HG03575 (cell line): ENCODE measurements around the gene MSI2.

ENCODE experiments used
- ATAC-seq: cut with Tn5 transposase; IDR thresholded peaks from one replicate; pipeline ENCODE4 v1.9.1; 2021; ENCODE audit not compliant: unreplicated experiment, insufficient number of reproducible peaks, low FRiP score; ENCODE audit errors: extremely low read depth

MSI2 gene

DNA sequence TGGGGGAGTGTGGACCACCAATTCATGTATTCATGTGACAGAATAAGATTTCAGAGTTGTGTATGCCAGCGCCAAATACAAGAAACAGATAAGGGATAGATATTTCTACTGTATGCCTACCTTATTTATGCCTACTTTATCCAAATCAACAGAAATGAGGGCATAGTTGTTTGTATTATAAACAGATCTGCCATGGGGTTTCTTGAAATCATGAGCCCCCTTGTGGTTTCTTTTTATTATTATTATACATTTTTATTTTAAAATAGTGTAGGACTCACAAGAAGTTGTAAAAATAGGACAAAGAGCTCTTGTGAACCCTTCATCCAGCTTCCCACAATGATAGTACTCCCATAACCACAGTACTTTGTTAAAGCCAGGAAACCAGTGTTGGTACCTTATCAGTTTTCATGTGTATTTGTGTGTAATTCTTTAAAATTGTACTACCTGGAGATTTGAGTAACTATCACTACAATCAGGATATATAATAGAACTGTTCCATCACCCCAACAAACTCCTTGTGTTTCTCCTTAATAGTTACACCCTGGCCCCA is 259.4 kb downstream of the MSI2 start:
- no peak for ATAC-seq

DNA sequence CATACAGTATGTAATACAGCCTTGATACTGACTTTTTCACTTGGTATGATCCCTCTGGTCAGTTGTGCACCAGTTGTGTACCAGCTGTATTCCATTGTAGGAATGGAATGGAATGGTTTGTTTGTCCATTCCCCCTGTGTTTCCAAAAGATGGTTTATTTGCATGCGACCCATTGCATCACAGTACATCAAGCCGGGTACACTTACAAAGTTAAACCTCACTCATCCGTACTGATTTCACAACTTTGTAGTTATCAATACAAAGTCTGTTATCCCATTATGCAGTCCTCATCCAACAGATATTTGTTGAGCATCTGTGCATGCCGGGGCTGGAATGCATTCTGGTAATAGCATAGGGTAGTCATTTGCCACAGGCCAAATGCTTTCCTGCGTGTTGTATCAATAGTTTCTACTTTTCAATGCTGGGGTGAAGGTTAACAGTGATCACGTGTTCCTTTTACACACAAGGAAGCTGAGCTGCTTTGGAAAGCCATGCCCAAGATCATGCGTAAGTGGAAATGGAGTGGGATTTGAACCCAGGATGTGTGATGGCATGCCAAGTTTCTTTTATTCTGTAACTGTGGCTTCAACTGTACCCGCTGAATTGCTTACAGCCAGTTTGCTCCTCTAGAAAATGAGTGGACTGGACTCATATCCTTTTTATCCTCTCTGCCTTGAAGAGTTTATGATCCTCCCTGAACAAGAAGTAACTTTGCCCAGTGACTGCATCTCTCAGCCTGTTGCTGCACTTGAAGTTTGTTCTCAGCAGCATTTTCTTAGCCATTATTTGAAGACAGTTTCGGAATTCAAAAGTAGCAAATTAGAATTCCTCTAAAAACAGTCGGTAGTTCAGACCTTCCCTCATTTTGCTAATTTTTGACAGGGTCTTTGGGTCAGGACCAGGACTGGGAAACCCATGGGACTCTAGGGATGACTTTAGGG is 260.2 kb downstream of the MSI2 start:
- no peak for ATAC-seq

DNA sequence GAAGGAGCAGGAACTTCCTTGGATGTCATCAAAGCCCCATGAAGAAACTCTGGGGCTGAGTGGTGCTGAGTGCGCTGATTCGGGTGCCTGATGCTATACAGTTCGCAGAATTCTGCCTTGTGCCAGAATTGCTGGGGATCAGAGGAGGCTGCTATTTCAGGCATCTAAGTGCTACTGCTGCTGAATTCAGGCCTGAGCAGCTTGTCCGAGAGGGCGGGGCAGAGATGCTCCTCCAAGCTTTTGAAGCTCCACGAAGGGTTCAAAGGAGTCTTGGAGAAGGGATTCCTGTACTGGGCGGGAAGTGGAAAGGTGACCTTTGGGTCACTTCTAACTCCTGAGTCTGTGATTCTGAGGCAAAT is 260.9 kb downstream of the MSI2 start:
- ATAC-seq, result no peak

DNA sequence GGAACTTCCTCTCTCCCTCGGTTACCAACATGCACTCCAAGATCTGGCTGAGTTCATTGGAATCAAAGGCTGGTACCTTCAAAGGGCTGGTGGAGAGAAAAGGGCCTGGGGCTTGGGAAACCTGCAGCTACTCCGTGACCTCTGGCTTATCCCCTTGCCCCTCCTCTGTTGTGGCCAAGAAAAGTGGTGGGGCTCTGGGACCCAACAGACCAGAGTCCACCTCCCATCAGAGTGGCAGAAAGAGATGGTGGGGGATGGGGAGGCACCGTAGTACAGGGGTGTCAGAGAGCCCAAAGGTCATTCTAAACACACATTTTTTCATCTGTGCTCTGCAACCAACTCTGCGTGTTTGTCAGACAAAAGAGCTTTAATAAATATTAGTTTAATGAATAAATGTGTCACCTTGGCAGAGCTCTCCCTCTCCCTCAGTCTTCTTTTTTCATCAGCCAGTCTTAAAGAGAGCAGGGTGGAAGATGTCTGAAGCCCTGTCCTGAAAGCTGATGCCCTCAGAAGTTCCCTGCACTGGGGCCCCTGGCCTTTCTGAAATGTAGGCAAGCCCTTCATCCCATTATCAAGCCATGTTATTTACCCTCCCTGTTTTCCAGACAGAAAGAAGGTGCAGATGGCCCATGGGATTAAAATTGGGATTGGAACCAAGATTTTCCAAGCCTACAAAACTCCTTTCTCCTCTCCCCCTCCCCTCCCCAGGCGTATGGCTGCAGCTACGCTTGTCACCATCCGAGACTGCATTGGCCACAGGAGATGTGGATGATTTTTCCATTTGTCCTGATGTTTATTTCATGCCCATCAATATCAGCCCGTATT is 261.5 kb downstream of the MSI2 start:
- ATAC-seq, result no peak

DNA sequence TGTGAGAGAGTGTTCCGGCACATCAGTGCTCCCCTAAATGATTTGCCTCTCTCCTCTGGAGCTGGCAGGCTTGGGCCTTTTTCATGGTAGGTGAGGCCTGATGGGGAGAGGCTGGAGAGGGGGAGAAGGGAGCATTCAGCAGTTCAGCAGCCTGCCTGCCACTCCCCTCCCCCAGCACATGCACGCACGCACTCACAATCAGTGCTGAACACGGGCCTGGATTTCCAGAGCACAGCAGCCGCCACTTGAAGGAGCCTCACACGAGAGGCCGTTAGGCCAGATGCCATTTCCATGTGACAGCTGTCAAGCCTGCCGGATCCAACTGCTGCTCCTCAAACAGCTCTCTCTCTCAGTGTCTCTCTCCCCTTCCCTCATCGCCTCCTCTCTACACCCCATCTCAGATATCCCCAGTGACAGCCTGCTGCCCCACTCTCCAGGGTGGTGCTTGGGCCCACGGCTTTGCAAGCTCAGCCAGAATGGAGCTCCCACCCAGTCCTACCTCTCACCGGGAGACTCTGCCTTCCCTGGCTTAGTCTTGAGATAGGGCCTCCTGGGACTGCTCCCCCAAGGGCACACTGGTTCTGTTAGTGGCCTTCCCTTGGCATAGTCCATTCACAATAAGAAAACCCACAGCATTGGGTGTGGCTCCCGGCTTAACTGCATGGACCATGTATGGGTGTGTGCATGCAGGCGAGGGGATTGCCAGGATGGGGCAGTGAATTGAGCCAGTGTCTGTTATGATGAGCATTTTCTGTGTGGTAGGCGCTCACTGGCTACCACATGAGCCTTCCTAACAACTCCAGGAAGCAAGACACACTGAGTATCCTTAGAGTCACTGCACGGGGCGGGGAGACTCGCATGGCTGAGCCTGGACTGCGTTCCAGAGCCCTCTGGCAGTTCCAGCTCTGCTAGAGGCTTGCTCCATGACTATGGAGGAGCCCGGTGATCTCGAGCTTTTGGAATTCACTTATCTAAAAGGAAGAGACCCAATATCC is 262.6 kb downstream of the MSI2 start:
- no peak for ATAC-seq

DNA sequence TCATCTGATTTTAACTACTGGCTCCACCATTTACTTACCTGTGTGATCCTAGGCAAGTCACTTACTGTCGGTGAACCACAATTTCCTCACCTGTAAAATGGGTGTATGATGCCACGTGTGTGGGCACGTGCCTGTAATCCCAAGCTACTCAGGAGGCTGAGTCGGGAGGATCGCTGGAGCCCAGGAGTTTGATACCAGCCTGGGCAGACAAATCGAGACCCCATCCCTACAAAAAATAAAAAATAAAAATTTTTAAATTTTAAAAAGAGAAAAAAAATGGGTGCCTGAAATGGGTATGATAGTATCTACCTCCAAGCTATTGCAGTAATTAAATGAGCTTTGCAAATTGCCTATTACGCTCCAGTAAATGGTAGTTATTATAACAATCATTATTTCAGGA is 263.5 kb downstream of the MSI2 start:
- ATAC-seq, result no peak

DNA sequence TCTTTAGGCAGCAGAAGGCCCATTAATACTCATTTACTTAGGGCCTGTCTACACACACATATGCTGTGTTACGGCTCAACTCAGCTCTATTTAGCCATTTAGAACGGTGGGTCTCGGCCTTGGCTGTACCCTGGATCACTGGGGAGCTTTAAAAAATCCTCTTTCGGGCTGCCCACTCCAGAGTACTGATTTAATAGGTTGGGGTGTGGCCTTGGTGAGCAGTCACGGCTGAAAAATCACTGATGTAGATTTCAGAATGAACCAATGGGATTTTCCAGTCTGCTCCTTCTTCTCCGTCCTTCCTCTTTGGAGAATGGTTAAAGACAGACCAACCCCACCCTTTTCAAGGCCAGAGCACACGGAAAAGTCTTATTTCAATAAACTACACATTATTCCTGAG is 265.3 kb downstream of the MSI2 start:
- no peak for ATAC-seq

DNA sequence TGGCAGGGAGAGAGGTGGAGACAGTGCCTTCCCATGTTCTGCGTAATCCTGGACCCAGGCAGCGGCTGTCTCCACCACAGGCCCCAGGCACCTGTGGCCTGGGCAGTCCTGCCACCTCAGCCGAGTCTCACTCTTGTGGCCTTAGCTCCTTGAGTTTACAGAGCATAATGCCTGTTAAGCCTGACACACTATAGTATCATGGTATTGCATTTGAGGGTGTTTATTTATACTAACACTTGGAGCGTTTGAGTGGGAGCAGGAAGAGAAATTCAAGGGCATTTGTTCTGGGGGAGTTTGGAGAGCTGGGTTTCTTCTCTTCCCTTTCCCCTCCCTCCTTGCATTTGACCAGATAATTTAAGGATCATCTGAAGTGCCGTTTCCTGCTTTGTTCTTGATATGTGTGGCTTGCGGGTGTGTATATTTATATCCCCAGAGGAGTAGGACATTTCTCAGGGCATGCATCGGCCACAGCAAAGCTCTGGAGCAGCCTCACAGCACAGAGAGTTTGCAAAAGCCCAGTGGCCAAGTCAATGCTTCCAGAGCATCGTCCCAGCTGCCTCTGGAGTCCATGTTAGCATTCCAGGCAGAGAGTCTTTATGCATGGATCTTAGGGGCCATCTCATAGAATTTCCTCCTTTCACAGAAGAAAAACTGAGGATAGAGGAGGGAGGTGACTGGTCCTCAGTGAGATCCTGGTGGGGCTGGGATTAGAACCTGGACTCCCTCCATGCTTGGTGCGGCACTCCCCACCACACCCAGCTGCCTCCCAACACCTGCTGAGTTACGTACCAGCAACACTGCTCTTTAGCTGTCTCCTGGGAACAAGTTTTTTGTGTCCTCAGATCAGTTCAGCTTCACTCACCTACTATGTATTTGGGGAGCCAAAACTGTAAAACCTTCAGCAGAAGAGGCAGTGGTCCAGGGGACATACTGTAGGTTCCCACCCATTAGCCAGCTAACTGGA is 266.0 kb downstream of the MSI2 start:
- ATAC-seq, result no peak

DNA sequence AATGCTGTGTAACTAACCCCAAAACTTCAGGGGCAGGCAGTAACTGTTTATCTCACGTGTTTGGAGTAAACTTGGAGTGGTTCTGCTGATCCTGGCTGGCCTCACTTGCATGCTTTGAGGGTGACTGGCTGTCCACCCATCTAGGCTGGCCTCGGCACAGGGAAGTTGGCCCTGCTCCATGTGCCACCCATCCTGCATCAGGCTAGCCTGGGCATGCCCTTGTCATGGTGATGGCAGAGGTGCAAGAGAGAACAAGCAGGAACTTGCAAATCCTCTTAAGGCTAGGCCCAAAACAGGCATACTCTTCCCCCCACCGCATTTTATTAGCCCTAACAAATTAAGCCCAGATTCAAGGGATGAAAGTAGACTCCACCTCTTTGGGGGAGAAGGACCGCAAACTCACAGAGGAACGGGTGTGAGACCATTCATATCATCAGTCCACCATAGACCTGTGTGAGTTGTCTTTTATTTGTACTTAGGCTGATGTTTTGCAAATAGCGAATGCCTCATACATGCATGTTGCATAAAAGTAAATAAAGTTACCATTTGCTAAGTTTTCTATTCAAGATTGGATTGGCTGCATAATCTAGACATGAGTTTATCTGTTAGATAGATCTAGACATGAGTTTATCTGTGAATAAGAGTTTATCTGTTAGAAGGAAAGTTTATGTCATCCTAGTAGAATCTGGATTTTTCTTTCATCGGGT is 267.8 kb downstream of the MSI2 start:
- no peak for ATAC-seq

DNA sequence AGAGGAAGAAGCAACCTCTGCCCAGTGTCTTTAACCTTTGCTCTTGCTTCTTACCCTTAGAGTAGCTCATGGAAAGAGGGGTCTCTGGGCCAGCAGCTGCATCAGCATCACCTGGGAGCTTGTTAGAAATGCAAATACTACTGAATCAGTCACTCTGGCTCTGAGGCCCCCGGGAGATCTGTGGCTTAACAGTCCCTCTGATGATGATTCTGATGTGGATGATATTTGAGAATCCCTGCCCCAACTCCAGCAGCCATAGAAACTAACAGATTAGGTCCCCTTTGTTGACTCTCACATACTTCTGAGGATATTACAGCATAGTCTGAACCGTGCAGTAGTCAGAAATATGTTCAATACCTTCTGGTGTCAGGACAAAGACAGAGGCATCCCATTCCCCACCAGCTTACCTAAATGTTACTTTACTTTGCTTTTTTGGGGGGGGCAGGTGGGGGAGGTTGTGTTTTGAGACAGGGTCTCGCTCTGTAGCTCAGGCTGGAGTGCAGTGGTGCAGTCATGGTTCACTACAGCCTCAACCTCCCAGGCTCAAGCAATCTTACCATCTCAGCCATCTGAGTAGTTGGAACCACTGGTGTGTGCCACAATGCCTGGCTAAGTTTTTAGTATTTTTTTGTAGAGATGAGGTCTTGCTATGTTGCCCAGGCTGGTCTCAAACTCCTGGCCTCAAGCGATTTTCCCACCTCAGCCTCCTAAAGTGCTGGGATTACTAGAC is 268.7 kb downstream of the MSI2 start:
- ATAC-seq, result no peak

DNA sequence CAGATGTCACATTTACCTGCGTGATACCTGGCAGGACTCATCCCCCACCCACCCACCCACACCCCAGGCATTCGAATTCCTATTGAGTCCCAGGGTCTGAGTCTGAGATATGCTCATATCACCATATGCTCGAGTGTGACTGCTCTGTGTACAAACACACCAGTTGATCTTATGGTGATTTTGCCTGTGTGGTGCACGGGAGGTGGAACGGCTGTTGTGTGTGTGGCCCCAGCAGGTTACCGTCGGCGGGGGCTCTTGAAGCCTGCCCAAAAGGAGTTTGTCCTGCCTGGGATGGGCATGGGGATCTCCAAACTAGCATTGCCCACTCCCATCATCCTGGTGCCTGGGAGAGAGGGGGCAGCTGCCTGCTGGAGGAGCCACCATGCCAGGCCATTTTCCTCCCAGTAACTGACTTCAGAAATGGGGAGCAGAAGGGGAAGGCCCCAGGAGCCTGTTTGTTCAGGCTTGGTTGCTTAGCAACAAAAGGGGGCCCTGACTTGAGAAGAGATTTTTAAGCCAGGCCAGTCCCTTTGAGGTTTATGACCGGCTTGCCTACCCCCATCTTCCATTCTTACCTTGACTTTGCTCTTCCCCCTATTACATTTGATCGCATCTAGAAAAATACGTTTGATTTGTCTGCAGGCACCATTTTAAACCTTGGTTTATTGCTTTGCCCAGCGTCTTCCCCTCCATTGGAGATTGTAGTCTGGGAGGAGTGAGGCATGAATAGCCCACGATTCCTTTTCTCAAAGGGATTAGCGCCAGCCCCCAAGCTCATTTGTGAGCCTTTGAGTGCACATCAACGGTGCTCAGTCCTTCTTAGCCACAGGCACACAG is 271.1 kb downstream of the MSI2 start:
- ATAC-seq, result no peak

DNA sequence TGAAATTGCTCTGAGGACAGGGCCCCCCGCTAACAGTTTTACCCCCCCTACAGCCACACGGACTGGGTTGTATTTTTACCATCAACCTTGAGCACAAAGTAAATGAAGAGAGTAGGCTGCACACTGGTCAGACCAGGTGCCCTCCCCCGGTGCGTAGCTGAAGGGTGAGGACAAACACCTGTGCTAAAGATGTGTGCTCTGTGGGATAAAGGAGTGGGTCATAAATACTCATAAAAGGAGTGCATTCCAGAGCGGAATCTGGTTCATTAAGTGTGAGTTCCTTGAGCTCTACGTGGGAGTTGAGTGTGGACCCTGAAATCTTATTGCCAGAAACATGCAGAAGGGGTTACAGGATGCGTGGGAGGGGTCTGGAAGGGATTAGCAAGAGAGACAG is 271.7 kb downstream of the MSI2 start:
- ATAC-seq, result no peak

DNA sequence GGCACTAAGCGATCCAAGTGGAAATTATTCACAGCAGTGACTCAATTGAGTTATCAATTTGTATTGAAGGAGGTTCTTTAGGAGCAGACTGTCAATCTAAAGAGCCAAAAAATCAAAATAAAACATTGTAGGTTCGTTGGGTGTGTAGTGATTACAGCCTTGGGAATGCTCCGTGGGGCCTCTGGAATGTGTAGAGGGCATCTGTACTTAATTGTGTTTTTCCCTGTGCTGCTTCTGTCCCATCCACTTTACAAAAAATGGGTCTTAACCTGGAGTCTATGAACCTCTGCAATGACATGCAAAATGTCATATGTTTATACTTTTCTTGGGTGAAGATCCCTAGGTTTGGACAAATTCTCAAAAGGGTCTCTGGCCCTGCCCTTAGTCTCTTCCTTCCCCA is 273.7 kb downstream of the MSI2 start:
- ATAC-seq, result no peak

DNA sequence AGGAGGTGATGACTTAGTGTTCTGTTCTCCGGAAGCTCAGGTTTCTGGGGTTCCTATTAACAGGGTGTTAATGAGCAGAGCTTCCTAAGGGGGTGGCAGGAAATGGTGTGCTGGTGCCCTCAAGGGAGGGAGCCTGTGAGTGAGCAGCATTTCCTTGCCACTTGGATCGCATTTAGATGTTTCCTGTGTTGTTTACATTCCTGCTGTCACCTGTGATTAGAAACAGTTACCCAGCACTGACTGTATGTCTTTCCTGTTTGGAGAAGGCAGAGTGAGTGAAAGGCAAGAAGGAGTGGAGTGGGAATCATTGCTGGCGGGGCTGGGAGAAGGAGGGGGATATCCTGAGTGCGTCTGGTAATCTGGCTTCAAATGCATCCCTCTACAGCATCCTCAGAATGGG is 274.2 kb downstream of the MSI2 start:
- no peak for ATAC-seq

DNA sequence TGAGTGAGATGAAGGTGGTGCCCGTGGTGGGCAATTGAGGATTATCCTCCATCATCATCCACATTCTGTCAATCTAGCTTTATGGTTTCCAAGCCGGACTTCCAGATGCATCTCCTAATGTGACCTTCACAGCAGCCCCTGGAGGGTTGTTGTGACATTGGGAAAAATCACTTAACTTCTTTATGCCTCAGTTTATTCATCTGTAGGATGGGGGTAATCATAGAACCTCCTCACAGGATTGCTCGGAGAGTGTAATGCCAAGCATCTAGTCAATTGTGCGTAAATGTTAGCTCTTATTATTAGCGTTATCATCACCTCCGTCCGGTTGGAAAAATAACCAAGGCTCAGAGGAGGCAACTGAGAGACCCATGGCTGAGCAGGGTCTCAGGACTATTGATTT is 274.8 kb downstream of the MSI2 start:
- ATAC-seq, result no peak
